GM21576 (cell line): ENCODE results near the gene IL16.
"Not testable (repeated sequence)": the region's sequence is repeated elsewhere in the genome, so short reads cannot be mapped to it uniquely, and the experiment has no call there.

Source experiments
- ATAC-seq: cut with Tn5 transposase; IDR thresholded peaks from one replicate; pipeline ENCODE4 v1.9.1; 2021; ENCODE audit warnings: mild to moderate bottlenecking, moderate library complexity; ENCODE audit not compliant: unreplicated experiment

IL16 gene

DNA sequence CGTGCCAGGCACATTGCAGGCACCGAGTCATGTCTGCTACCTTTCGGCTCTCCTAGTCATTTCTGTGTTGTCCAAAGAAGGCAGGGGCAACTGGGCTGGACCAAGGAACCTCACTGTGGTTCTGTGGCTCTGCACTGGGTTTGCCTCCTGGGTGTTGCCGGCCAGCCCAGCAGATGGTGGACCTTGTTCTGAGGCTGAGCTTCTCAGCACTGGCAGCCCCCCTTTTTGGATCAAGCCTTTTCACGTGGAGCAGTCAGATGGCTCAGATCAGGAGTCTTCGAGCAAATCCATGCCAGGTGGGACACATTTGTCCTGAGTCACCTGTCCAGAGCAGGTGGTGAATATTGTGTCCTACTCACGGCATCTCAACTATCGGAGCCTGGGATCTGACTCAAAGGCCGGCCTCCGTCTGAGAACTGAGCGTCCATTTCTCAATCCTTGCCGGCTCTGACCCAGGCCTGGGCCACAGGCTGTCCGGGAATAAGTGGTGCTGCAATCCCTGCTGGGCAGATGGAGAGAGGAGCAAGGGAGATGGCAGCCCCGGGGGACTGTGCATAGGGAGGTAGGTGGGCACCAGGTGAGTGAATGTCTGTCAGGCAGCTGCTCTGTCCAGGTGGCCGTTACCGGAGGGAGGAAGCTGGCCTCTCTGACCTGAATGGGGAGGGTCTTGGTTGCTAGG lies at the start of gene IL16:
IL16 (plus strand) TSS at position 304 of the 679 bp plus-strand sequence. CDS start 28,521 bp downstream, outside the sequence.
- no peak for ATAC-seq

DNA sequence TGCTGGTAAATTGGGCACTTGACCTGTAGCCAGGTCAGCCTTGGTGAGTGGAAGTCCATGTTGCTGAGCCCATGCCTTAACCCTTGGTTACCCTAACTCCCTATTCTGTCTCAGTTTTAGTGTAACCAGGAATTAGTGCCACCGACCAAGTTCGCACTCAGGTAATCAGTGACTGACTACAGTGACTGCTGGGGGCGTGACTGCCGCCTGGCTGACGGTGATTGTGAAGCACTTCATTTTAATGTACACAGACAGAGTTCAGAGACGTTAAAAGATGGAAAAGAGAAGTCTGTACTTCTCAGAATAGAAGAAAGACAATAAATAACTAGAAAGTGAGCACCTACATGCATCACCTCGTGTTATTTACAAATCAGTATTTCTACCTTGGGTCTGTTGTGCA lies 45.3 kb upstream of the IL16 start:
- ATAC-seq: no peak

DNA sequence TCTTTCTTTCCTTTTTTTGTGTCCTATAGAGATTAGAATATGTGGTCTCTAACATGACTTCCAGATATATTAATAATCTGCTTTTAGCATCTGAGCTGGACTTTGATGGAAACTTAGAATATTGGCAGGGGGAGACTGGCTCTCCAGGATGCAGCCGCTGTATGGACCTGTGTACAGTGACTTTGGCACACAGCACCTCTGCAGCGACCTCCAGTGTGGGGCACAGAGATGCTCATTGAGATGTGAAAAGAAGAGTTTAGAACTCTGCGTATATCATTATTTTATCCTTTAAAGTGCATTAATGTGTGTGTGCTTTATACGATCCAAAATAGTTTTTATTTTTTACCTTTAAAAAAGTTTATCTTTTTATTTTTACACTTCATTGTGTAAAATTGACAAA lies 44.3 kb upstream of the IL16 start:
- ATAC-seq: no peak

DNA sequence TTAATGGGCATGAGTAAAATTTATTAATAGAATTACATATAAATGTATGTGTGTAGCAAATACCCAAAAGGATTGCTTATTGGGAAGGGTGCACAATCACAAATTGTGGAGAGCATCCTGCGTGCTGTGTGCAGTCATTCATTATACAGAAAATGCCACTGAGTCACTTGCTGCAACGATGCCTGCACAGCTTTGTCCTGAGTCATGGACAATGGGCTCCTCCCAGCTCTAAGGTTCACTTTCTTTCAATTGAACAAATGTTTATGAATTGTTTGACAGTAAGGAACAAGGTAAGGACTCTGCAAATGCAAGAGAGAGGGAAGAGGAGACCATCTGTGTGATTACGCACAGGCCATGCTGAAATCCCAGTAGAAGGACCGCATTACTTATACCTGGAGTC lies 43.9 kb upstream of the IL16 start:
- ATAC-seq: no peak

DNA sequence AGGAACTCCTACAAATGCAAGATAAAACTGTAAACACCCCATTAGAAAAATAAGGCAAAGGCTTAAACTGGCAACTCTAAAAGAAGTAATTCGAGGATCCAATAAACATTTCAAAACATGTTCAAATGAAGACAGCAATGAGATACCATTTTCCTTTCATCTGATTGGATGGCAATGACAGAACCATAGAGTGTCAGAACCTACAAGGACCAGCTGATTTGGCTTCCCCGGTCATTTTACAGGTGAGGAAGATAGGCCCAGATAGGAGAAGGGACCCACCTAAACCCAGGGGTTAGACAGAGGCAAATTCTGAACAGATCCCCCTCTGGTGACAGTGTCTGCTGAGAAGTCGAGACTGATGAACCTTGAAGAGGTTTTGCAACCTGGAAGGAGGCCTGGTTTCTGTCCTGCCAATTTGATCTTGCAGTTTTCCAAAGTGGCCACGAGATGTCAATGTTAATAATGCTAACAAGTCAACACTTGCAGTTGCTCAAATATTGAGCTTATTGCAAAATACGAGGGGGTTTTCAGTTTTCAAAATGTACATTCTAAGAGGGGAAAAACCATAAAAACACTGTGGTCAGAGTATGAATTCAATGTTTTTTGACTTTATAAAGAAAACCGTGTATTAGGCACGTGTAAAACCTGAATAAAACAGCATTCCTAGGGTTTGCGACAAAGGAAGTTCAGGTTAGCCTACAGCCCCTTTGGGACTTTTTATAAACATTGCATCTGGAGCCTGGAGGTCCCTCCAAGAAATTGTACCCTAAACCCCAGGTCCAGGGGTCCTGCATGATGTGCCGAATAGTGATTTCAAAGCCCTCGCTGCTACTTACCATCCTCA lies 41.1 kb upstream of the IL16 start:
- no peak for ATAC-seq

DNA sequence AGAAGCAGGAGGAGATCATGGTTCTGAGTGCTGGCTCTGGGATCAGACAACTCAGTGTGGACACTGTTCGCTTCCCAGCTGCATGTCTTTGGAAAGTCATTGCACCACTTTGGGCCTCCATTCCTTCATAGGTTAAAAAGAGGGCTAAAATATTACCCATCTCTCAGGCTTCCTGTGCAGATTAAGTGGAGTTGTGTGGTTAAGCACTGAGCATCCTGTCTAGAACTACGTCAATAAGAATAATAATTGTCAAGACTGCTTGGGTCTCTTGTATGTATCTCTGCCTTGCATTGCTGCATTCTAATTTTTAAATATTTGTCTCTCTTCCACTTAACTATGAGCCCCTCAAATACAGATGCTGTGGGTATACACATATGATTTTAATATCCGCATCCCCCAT lies 40.4 kb upstream of the IL16 start:
- ATAC-seq: no peak

DNA sequence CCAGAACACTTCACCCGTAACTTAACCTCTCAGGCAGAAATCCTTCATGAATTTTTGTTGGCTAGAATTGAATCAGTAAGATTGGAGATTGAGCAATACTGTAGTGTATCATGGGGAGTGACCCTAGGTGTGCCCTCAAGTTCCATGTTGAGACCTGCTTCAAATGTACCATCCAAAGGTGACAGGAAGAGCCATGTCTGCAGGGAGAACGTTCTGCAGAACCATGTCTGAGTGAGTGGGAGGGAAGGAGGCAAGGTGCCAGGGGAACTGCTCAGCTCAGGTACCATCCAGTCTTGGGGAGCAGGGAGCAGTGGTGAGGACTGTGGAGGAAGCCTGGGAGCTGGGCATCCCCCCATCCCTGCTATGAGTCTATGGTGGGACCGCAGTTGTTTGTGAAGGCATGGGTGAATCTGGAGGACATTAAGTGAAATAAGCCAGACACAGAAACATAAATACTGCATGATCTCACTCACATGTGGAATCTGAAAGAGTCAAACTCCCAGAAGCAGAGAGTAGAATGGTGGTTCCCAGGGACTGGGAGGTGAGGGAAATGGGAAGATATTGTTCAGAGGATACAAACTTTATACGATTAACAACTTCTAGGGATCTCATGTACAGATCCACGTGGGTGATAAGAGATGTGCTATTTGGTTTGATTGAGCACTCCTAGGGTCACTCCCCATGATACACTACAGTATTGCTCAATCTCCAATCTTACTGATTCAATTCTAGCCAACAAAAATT lies 39.3 kb upstream of the IL16 start:
- no peak for ATAC-seq

DNA sequence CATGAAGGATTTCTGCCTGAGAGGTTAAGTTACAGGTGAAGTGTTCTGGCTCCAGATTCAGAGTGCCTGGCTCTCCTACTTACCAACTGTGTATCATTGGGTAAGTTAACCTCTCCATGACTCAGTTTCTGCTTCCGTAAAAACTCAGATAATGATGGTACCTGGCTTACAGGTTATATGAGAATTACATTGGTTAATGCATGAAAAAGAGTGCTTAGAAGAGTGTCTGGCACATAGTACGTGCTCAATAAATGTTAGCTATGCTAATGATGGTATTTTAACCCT lies 38.8 kb upstream of the IL16 start:
- no peak for ATAC-seq

DNA sequence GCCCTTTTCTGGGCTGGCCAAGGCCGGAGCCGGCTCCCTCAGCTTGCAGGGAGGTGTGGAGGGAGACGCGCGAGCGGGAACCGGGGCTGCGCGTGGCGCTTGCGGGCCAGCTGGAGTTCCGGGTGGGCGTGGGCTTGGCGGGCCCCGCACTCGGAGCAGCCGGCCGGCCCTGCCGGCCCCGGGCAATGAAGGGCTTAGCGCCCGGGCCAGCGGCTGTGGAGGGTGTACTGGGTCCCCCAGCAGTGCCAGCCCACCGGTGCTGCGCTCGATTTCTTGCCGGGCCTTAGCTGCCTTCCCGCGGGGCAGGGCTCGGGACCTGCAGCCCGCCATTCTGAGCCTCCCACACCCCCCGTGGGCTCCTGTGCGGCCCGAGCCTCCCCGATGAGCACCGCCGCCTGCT lies 38.1 kb upstream of the IL16 start:
- not testable (repeated sequence) for ATAC-seq

DNA sequence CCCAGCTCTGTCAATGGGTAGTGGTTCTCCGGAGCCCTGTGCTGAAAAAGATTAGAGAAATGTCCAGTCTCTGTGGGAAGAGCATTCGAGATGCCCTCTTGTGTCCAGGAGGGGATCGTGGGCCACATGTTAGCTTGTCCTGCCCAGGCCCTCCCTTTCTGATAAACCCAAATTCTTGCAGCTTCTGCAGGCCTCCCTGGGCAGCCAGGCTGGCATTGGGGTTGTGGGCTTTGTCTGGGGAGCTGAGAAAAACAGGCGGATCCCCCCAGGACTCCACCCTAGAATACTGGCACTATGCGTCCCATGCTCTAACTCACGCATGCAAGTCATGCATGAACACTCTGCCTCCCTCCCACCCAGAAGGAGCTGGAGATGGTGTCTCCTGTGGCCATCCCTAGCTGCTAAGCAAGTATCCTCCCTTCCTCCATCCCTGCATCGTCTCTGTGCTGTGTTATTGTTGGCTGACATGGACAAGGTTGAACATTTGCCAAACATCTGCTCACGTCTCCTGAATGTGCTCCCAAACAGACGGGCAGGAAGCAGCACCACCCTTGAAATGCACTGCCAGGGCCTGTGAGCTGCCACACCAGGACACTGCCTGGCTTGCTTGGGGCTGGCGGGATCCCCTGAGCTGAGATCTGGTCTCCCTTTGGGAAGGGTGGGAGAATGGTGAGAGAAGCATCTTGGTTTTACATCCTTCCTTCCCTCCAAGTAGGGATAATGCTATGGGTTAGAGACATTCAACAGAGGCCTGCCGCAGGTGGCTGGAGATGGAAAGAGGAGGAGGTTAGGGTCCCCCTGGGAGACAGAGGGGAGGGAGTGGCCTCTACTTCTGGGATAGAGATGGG lies 36.1 kb upstream of the IL16 start:
- ATAC-seq: no peak

DNA sequence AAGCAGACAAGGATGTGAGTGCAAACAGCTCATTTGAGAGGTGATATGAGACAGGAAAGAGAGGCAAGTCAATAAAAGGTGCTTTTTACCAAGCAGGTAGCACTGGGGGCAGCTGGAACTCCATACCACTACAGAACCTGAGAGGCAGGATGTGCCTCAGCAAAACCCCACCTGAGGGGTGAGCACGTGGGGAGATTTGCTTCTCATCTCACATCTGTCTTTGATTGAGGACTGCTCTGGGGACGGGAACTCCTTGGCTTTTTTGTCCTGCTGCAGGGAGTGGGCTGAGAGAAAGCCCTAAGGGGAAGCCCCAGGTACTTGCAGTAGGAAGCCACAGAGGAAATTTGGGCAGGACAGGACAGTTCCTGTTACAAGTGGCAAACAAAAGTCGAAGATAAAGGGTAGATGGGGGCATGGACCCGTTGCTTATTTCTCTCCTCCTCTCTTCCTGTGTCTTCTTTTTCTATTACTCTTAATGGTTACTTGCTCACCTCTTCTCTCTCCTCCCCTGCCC lies 35.5 kb upstream of the IL16 start:
- no peak for ATAC-seq

DNA sequence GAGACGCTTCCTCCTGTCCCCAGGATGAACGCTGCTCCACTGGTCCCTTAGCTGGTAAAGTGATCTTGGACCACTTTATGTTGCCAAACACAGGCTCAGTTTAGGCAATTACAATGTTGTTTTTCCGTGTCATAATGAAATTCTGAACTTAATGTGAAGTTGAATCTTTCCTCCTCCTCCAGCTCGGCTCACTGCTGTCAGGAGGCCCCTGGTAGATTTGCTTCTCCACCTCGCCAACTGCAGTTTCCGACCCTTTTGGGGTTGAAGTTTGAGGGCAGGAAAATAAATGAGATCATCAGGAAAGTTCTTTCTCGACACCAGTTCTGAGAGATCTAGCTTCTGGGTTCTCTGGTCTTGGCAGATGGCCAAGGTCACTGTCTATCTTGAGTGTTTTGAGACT lies 34.8 kb upstream of the IL16 start:
- ATAC-seq: no peak

DNA sequence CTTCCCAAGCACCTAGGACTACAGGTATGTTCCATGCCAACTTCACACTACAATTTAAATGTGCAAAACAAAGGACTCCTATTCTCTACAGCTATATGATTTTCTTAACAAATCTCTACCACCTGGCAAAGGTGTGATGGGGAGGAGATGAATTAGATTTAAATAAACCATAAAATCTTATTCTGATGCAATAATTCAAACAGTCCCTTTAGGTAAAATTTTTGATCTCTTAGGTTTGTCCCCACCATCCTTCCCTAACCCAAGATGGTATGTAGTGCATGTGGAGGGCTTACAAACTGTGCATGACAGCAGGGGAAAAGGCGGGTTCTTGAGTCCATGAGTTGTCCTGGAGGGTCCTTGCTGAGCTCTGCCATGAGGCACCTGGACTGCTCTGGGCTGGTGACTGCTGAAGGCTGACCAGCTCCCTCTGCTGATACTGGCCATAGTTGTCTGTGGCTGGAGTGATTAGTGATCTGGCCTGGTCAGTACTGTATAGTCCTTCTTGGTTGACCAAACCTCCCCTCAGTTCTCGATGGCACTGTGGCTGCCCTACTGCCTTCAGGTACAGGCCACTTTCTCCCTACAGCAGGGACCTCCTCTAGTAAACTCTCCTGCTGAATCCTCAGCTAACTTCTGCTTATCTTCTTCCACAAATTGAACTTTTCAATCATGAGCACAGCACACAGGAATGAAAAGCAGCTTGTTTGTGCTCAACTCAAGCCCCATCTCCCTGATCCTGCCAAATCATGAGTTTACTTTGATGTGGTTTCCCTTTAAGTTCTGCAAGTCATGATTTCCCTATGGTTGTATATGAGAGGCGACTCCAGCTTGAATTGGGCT lies 32.5 kb upstream of the IL16 start:
- no peak for ATAC-seq

DNA sequence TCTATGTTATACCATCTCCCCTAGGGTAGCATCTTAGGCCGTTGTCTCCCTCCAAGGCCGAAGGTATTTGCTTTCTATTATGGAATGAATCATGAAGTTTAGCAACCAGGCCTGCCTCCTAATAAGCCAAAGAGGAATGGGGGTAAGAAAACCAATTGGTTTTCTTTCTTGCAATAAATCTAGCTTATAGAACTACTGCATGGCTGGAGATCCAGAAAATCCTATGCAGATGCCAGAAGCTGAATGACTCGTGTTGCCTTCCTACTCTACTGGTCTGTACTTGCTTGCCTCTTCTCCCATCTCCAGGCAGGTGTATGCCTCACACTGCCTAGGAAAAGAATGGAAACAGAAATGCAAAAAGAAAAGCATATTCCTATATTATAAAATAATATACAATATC lies 31.1 kb upstream of the IL16 start:
- no peak for ATAC-seq

DNA sequence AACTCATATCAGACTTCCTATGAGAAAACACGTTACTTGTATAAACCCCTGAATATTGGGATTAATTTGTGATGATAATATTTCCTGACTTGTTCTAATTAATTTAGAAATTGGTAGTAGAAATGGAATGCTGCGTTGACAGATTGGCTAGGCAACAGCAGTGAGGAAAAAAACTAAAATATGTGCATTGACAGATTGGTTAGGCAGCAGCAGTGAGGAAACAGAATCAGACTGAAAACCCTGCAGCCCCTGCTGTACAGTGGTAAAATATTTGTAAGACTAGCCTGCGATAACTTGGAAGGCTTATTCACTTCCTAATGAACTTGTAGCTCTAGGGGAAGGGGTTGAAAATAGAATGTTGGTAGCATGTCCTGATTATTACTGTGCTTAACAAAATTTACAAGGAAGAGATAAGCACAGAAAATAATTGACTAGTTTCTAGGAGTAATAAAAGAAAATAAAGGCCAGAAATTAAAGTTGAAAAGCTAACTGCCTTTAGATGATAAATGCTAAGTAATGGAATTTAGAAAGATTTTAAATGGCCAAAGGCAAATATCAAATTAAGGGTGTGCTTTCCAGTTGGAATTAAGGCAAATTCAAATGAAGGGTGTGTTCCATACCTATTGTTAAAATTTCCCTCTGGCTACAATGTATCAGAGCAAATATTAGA lies 29.9 kb upstream of the IL16 start:
- ATAC-seq: no peak

DNA sequence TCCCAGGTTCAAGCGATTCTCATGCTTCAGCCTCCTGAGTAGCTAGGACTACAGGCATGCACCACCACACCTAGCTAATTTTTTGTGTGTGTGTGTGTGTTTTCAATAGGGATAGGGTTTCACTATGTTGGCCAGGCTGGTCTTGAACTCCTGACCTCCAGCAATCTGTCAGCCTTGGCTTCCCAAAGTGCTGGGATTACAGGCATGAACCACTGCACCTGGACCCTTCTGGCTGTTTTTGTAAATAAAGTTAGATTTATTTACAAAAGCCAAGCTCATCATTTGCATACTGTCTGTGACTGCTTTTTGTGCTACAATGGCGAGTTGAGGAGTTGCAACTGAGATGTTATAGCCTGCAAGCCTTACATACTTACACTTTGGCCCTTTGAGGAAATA lies 28.6 kb upstream of the IL16 start:
- no peak for ATAC-seq

DNA sequence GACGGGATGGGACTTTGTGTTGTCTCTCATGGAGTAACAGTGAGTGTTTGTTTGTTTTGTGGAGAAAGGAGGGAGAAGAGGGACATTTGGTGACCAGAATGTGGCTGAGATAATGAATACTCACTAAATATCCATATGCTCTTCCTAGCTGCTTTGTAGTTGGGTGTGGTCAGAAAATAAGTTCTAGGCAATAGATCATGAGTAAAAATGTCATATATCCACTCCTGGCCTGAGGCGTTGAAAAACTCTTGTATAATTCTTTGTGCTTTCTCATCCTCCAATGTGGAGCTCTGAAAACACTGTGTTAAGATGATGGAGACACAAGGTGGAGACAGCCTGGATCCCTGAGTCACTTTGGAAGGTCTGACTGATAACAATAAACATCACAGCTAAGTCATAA lies 28.0 kb upstream of the IL16 start:
- no peak for ATAC-seq

DNA sequence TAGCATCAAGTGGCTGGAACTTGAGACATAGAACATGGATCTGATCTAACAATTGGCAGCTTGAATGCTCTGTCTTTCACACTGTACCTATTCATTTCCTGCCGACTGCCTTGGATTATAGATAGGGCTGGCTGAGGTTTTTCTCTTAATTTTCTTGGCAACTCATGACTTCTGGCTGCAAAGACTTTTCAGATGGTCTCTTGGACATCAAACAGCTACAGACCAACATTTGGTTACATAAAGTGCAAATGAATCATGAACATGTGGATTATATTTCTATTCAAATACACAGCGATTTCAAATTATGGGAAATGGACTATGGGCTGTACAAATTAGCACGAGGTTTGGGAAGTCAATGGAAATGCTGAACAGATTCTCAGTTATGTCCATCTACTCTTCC lies 26.2 kb upstream of the IL16 start:
- ATAC-seq: no peak

DNA sequence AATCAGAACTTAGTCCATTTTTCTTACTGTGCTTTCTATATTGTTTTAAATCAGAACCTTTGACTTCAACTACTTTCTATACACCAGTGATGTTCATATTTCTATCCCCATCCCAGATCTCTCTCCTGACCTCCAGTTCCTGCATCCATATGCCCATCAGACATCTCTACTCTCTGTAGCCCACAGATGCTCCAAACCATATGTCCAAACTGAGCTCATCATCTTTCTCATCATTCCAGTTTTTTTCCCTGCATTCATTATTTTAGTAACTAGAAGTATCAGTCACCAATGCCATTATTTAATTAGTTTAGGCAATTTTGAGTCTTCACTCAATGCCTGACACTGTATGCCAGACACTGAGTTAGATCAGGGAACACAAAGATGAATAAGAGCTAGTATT lies 25.4 kb upstream of the IL16 start:
- ATAC-seq: no peak
